GM12878 (cell line): ENCODE data around the gene TMEM40.

ENCODE experiments used
- EP300 ChIP-seq, 2 experiments: fragments of 150-350 bp in 1 of 2; IDR thresholded peaks; 2 replicates each; pipeline ENCODE4 v1.6.1; 2011 to 2012; ENCODE audit warnings: low read depth in 2 of 2, low read length in 2 of 2, borderline replicate concordance in 1 of 2, improper control_type of control experiment in 1 of 2, inconsistent platforms in 1 of 2; ENCODE audit not compliant: control insufficient read depth in 1 of 2
- EZH2 ChIP-seq: IDR thresholded peaks from 2 replicates; pipeline ENCODE4 v1.6.1; 2012; ENCODE audit warnings: low read depth, mild to moderate bottlenecking, control low read depth, inconsistent platforms, low read length, borderline replicate concordance; ENCODE audit not compliant: control insufficient read depth
- FOXK2 ChIP-seq: fragments of 450-650 bp; IDR thresholded peaks from 2 replicates; pipeline ENCODE4 v1.6.1; 2017; ENCODE audit warnings: mild to moderate bottlenecking, moderate library complexity
- IKZF1 ChIP-seq: fragments of 450-650 bp; conservative IDR thresholded peaks from 2 replicates; pipeline ENCODE4 v1.6.1; 2017; ENCODE audit warnings: antibody characterized with exemption, mild to moderate bottlenecking
- NFIC ChIP-seq: IDR thresholded peaks from 2 replicates; pipeline ENCODE4 v1.6.1; 2012; ENCODE audit warnings: low read depth, mild to moderate bottlenecking, inconsistent platforms, low read length, moderate library complexity
- NFYB ChIP-seq: IDR thresholded peaks from 2 replicates; pipeline ENCODE4 v1.6.1; 2011; ENCODE audit warnings: low read depth, mild to moderate bottlenecking, low read length, improper control_type of control experiment, moderate library complexity; ENCODE audit not compliant: insufficient read depth
- POLR2A ChIP-seq: IDR thresholded peaks from 2 replicates; pipeline ENCODE4 v1.6.1; 2011; ENCODE audit warnings: low read depth, mild to moderate bottlenecking, low read length
- TF ChIP-seq, protein P1 (sequence below): IDR thresholded peaks from 2 replicates; pipeline ENCODE4 v1.6.1; 2012; ENCODE audit warnings: mild to moderate bottlenecking, low read depth, low read length
- TF ChIP-seq, protein P2 (sequence below), 3 experiments: IDR thresholded peaks in 2 of 3; conservative IDR thresholded peaks in 1 of 3; 2 replicates each; pipeline ENCODE4 v1.5.1; 2011; ENCODE audit warnings: low read depth in 3 of 3, low read length in 3 of 3, mild to moderate bottlenecking in 3 of 3, control low read depth in 2 of 3, moderate library complexity in 2 of 3, inconsistent platforms in 1 of 3, mixed read lengths in 1 of 3; ENCODE audit not compliant: control insufficient read depth in 2 of 3, insufficient read depth in 1 of 3; ENCODE audit errors: extremely low read depth in 1 of 3

DNA sequence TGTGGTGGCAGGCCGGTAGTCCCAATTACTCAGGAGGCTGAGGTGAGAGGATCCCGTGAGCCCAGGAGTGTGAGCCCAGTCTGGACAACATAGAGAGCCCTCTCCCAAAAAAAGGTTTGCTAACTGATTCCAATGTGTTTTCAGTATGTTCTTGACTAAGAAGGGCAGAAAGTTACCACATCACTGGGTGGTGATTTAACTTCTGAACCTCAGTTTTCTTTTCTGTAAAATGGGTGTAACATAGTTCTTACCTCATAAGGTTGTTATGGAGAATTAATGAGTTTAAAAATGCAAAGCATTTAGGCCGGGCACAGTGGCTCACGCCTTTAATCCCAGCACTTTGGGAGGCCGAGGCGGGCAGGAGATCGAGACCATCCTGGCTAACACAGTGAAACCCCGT lies 66.6 kb downstream of the TMEM40 start:
- TF ChIP-seq, protein P1, sequence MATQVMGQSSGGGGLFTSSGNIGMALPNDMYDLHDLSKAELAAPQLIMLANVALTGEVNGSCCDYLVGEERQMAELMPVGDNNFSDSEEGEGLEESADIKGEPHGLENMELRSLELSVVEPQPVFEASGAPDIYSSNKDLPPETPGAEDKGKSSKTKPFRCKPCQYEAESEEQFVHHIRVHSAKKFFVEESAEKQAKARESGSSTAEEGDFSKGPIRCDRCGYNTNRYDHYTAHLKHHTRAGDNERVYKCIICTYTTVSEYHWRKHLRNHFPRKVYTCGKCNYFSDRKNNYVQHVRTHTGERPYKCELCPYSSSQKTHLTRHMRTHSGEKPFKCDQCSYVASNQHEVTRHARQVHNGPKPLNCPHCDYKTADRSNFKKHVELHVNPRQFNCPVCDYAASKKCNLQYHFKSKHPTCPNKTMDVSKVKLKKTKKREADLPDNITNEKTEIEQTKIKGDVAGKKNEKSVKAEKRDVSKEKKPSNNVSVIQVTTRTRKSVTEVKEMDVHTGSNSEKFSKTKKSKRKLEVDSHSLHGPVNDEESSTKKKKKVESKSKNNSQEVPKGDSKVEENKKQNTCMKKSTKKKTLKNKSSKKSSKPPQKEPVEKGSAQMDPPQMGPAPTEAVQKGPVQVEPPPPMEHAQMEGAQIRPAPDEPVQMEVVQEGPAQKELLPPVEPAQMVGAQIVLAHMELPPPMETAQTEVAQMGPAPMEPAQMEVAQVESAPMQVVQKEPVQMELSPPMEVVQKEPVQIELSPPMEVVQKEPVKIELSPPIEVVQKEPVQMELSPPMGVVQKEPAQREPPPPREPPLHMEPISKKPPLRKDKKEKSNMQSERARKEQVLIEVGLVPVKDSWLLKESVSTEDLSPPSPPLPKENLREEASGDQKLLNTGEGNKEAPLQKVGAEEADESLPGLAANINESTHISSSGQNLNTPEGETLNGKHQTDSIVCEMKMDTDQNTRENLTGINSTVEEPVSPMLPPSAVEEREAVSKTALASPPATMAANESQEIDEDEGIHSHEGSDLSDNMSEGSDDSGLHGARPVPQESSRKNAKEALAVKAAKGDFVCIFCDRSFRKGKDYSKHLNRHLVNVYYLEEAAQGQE = no peak
- TF ChIP-seq FOXK2 (no peak), POLR2A (no peak), IKZF1 (no peak), NFIC (no peak), EZH2 (no peak), EP300 (IDR thresholded peaks at IDR 0.05; ENCODE audit: borderline replicate concordance in 1 of 2, control insufficient read depth in 1 of 2, low read depth in 2 of 2, low read length in 2 of 2) (no peak), NFYB (no peak)
- TF ChIP-seq, protein P2, sequence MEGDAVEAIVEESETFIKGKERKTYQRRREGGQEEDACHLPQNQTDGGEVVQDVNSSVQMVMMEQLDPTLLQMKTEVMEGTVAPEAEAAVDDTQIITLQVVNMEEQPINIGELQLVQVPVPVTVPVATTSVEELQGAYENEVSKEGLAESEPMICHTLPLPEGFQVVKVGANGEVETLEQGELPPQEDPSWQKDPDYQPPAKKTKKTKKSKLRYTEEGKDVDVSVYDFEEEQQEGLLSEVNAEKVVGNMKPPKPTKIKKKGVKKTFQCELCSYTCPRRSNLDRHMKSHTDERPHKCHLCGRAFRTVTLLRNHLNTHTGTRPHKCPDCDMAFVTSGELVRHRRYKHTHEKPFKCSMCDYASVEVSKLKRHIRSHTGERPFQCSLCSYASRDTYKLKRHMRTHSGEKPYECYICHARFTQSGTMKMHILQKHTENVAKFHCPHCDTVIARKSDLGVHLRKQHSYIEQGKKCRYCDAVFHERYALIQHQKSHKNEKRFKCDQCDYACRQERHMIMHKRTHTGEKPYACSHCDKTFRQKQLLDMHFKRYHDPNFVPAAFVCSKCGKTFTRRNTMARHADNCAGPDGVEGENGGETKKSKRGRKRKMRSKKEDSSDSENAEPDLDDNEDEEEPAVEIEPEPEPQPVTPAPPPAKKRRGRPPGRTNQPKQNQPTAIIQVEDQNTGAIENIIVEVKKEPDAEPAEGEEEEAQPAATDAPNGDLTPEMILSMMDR (IDR thresholded peaks at IDR 0.05 in 2 of 3, conservative IDR thresholded peaks at IDR 0.05 in 1 of 3; ENCODE audit: control insufficient read depth in 2 of 3, extremely low read depth in 1 of 3, insufficient read depth in 1 of 3, low read depth in 3 of 3, low read length in 3 of 3) = no peak
